ENCODE data around the gene PTH2. TPM values are rescaled to one million over a fixed set of nuclear protein-coding genes. Genes with fewer than 3 reads are reported as not detected.

The PTH2 gene
- total and polyA plus RNA-seq, 10 of the 15 experiments (the other 5 are each of a cell fraction or from before 2014, with no cell fraction given): not detected

DNA sequence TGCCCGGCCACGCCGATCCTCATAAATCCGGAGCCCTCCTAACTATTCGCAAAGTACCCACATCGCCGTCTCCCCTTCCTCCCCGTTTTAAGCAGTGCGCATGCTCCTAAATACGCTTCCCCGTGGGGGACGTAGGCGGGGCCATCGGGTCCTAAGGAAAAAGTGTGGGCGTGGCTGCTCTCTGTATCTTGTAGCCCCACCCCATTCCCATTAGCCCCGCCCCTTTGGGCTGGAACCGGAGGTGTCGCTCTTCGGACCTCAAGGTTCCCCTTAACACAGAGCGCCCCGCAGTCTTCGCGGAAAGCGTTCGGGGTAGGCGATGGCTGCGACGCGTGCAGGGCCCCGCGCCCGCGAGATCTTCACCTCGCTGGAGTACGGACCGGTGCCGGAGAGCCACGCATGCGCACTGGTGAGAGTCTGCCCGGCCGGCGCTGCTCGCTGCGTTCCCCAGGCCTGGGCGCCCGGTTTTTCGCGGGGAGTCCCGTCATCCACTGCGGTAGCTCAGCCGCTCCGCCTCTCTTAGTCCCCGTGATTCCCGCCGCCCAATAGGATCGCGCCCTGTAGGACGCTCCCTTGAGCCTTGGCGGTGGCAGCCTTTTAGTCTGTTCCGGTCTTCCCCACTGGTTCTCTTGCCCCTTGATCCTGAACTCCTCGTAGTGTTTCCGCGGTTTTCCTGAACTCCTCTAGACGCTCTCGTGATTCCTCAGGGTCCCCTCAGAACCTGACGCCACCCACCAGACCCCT lies 29.9 kb upstream of the PTH2 start, which contains the start of gene ALDH16A1 (continued):
- TF ChIP-seq FOXK2 (IDR thresholded peaks at IDR 0.05): no peak
- peak; percentile 57; the same call in 1 of the 2 replicates for TF ChIP-seq BRCA1 (IDR thresholded peaks at IDR 0.05; ENCODE audit: low read depth, low read length)
- TF ChIP-seq POU2F2 (IDR thresholded peaks at IDR 0.05; ENCODE audit: borderline replicate concordance, low read depth, low read length): peak; percentile 80; the same call in 2 of the 3 replicates
- TF ChIP-seq YY1 (IDR thresholded peaks at IDR 0.05; ENCODE audit: low read depth, low read length): peak; percentile 66
- TF ChIP-seq ZNF217 (IDR thresholded peaks at IDR 0.05): no peak
- TF ChIP-seq CBFB (IDR thresholded peaks at IDR 0.05; ENCODE audit: low read depth): no peak; the same call in 1 of the 2 replicates
- peak; percentile 70; the same call in 1 of the 2 replicates for TF ChIP-seq IKZF1 (conservative IDR thresholded peaks at IDR 0.05)
- no peak for TF ChIP-seq RB1 (IDR thresholded peaks at IDR 0.05; ENCODE audit: borderline replicate concordance)
- no peak for TF ChIP-seq MTA3 (IDR thresholded peaks at IDR 0.05; ENCODE audit: borderline replicate concordance, low read length)
- TF ChIP-seq, protein P1, sequence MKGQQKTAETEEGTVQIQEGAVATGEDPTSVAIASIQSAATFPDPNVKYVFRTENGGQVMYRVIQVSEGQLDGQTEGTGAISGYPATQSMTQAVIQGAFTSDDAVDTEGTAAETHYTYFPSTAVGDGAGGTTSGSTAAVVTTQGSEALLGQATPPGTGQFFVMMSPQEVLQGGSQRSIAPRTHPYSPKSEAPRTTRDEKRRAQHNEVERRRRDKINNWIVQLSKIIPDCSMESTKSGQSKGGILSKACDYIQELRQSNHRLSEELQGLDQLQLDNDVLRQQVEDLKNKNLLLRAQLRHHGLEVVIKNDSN (IDR thresholded peaks at IDR 0.05; ENCODE audit: borderline replicate concordance, extremely low read length, insufficient read depth, low read depth, low read length): peak; percentile 90
- peak; percentile 43; the same call in 1 of the 2 replicates for TF ChIP-seq ZSCAN29 (IDR thresholded peaks at IDR 0.05)
- TF ChIP-seq POLR2A (IDR thresholded peaks at IDR 0.05; ENCODE audit: low read depth, low read length): peak; percentile 91
- no peak for TF ChIP-seq FOXM1 (IDR thresholded peaks at IDR 0.05; ENCODE audit: low read depth, low read length)
- no peak for TF ChIP-seq ATF7 (IDR thresholded peaks at IDR 0.05; ENCODE audit: low read depth)
- TF ChIP-seq MEF2B (IDR thresholded peaks at IDR 0.05; ENCODE audit: partially characterized antibody, poor library complexity, severe bottlenecking): no peak
- peak; percentile 71 for TF ChIP-seq CREB1 (IDR thresholded peaks at IDR 0.05; ENCODE audit: low read depth)
- TF ChIP-seq ZNF274 (IDR thresholded peaks at IDR 0.05; ENCODE audit: insufficient read depth, insufficient read length): no peak
- TF ChIP-seq, protein P2, sequence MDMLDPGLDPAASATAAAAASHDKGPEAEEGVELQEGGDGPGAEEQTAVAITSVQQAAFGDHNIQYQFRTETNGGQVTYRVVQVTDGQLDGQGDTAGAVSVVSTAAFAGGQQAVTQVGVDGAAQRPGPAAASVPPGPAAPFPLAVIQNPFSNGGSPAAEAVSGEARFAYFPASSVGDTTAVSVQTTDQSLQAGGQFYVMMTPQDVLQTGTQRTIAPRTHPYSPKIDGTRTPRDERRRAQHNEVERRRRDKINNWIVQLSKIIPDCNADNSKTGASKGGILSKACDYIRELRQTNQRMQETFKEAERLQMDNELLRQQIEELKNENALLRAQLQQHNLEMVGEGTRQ (IDR thresholded peaks at IDR 0.05; ENCODE audit: borderline replicate concordance, low read depth, low read length): peak; percentile 79
- TF ChIP-seq, protein P3, sequence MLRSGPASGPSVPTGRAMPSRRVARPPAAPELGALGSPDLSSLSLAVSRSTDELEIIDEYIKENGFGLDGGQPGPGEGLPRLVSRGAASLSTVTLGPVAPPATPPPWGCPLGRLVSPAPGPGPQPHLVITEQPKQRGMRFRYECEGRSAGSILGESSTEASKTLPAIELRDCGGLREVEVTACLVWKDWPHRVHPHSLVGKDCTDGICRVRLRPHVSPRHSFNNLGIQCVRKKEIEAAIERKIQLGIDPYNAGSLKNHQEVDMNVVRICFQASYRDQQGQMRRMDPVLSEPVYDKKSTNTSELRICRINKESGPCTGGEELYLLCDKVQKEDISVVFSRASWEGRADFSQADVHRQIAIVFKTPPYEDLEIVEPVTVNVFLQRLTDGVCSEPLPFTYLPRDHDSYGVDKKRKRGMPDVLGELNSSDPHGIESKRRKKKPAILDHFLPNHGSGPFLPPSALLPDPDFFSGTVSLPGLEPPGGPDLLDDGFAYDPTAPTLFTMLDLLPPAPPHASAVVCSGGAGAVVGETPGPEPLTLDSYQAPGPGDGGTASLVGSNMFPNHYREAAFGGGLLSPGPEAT (IDR thresholded peaks at IDR 0.05; ENCODE audit: low read depth): peak; percentile 82
- no peak for TF ChIP-seq SREBF2 (IDR thresholded peaks at IDR 0.05; ENCODE audit: low read length)
- no peak for TF ChIP-seq ZBED1 (IDR thresholded peaks at IDR 0.05; ENCODE audit: borderline replicate concordance)
- TF ChIP-seq, protein P4, sequence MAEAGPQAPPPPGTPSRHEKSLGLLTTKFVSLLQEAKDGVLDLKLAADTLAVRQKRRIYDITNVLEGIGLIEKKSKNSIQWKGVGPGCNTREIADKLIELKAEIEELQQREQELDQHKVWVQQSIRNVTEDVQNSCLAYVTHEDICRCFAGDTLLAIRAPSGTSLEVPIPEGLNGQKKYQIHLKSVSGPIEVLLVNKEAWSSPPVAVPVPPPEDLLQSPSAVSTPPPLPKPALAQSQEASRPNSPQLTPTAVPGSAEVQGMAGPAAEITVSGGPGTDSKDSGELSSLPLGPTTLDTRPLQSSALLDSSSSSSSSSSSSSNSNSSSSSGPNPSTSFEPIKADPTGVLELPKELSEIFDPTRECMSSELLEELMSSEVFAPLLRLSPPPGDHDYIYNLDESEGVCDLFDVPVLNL (IDR thresholded peaks at IDR 0.05; ENCODE audit: low read depth, low read length): peak; percentile 89
- TF ChIP-seq CHD1 (IDR thresholded peaks at IDR 0.05; ENCODE audit: low read depth, low read length): 0 out of 2 replicates have a peak, but pooled peaks have one; percentile 44
- peak; percentile 99 for TF ChIP-seq POLR2AphosphoS5 (IDR thresholded peaks at IDR 0.05; ENCODE audit: low read length)
- no peak for TF ChIP-seq TBL1XR1 (IDR thresholded peaks at IDR 0.05; ENCODE audit: low read depth, low read length)
- TF ChIP-seq, protein P5, sequence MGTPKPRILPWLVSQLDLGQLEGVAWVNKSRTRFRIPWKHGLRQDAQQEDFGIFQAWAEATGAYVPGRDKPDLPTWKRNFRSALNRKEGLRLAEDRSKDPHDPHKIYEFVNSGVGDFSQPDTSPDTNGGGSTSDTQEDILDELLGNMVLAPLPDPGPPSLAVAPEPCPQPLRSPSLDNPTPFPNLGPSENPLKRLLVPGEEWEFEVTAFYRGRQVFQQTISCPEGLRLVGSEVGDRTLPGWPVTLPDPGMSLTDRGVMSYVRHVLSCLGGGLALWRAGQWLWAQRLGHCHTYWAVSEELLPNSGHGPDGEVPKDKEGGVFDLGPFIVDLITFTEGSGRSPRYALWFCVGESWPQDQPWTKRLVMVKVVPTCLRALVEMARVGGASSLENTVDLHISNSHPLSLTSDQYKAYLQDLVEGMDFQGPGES (IDR thresholded peaks at IDR 0.05): peak; percentile 15; the same call in 1 of the 2 replicates
- TF ChIP-seq POLR2AphosphoS2 (IDR thresholded peaks at IDR 0.05; ENCODE audit: low read depth, low read length): peak; percentile 97
- TF ChIP-seq CHD2 (IDR thresholded peaks at IDR 0.05; ENCODE audit: borderline replicate concordance, low read depth, low read length): peak; percentile 93

All from GM12878 (cell line).